ENCODE data around the gene POLR2I. TPM values are rescaled to one million over a fixed set of nuclear protein-coding genes. Genes with fewer than 3 reads are reported as not detected.
A peak's percentile ranks its signal among the peaks of the same experiment; 100 is the strongest.

POLR2I gene
- total RNA-seq, 1 donor from 2014 or later = 66.4 TPM

DNA sequence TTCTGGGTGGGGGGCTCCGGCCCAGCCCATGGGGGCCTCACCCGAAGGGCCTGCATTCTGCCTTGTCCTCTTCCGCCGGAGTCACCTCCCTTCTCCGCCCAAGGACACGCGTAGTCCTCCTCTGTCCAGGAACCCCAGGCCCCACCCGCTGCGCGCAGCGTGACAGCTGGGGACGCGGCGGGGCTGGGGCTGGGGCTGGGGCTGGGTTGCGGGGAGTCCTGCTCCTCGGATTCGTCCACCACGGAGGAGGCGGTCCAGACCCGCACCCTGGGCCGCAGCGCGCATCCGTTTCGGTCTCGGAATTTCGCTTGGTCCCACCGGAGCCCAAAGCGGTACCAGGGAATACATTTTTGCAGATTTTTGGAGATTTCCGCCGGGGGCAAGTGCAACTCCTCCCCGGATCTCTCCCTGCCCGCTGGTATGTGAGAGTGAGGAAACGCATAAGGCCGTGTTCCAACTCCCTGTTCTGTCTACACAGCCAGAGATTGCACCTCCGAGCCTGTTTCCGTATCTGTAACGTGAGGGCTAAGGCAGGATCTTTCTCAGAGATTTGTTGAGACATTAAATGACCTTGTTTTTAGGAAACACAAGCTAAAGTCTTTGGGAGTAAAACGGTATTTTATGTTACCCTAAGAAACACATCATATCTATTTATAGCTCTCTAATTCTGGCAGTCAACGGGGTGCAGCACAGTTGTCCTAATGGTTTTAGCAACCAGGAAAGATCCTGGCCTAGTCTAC, 37.8 kb upstream of the POLR2I start, which contains the start of gene COX7A1:
COX7A1 (minus strand) TSS at position 96 of the 740 bp plus-strand sequence; CDS start at position 56, 40 bp downstream.
- peaks cover 34% of the 10 kb centered on the region for H3K36me3 Mint-ChIP-seq (ENCODE audit: low read depth, unreplicated experiment)
- peaks cover 22% of the 10 kb centered on the region for H3K4me1 Mint-ChIP-seq (ENCODE audit: unreplicated experiment)
- H3K9me3 Mint-ChIP-seq (ENCODE audit: unreplicated experiment) = no peaks in the 10 kb centered on the region
- no peak within 1 kb of the TSS for H3K27ac Mint-ChIP-seq (ENCODE audit: unreplicated experiment)
- no peak for DNase-seq (ENCODE audit: low spot score)
- H3K27me3 Mint-ChIP-seq (ENCODE audit: unreplicated experiment) = peaks cover 7% of the 10 kb centered on the region
- peak within 1 kb of the TSS; percentile 51 for H3K4me3 Mint-ChIP-seq (ENCODE audit: unreplicated experiment)
- TF ChIP-seq CTCF (IDR thresholded peaks at IDR 0.05; ENCODE audit: unreplicated experiment) = no peak

GRCh38 chr19:36152019-36152351, 37.3 kb upstream of the POLR2I start:
- H3K9me3 Mint-ChIP-seq (ENCODE audit: unreplicated experiment) = no peaks in the 10 kb centered on the region
- H3K36me3 Mint-ChIP-seq (ENCODE audit: low read depth, unreplicated experiment) = peaks cover 38% of the 10 kb centered on the region
- DNase-seq (ENCODE audit: low spot score) = no peak
- peaks cover 10% of the 10 kb centered on the region for H3K27me3 Mint-ChIP-seq (ENCODE audit: unreplicated experiment)
- H3K27ac Mint-ChIP-seq (ENCODE audit: unreplicated experiment) = no peak overlapping the region
- H3K4me3 Mint-ChIP-seq (ENCODE audit: unreplicated experiment) = peak overlapping the region; percentile 51
- TF ChIP-seq CTCF (IDR thresholded peaks at IDR 0.05; ENCODE audit: unreplicated experiment) = no peak
- H3K4me1 Mint-ChIP-seq (ENCODE audit: unreplicated experiment) = peaks cover 21% of the 10 kb centered on the region

GRCh38 chr19:36151144-36152018, 36.7 kb upstream of the POLR2I start:
- DNase-seq (ENCODE audit: low spot score) = peak; percentile 22
- H3K4me1 Mint-ChIP-seq (ENCODE audit: unreplicated experiment) = peaks cover 15% of the 10 kb centered on the region
- H3K4me3 Mint-ChIP-seq (ENCODE audit: unreplicated experiment) = peak overlapping the region; percentile 76
- peaks cover 44% of the 10 kb centered on the region for H3K36me3 Mint-ChIP-seq (ENCODE audit: low read depth, unreplicated experiment)
- no peak for TF ChIP-seq CTCF (IDR thresholded peaks at IDR 0.05; ENCODE audit: unreplicated experiment)
- no peaks in the 10 kb centered on the region for H3K9me3 Mint-ChIP-seq (ENCODE audit: unreplicated experiment)
- H3K27ac Mint-ChIP-seq (ENCODE audit: unreplicated experiment) = no peak overlapping the region
- H3K27me3 Mint-ChIP-seq (ENCODE audit: unreplicated experiment) = peaks cover 9% of the 10 kb centered on the region

GRCh38 chr19:36150586-36150985, 35.9 kb upstream of the POLR2I start:
- TF ChIP-seq CTCF (IDR thresholded peaks at IDR 0.05; ENCODE audit: unreplicated experiment) = no peak
- Mint-ChIP-seq H3K9me3 (ENCODE audit: unreplicated experiment) (no peaks in the 10 kb centered on the region), H3K27ac (ENCODE audit: unreplicated experiment) (no peak overlapping the region), H3K36me3 (ENCODE audit: low read depth, unreplicated experiment) (peaks cover 47% of the 10 kb centered on the region), H3K4me1 (ENCODE audit: unreplicated experiment) (peaks cover 7% of the 10 kb centered on the region), H3K4me3 (ENCODE audit: unreplicated experiment) (no peak overlapping the region), H3K27me3 (ENCODE audit: unreplicated experiment) (peaks cover 9% of the 10 kb centered on the region)
- no peak for DNase-seq (ENCODE audit: low spot score)
